IMR-90 (cell line): ENCODE results near the gene DNAH5. TPM values are rescaled to one million over a fixed set of nuclear protein-coding genes. Genes with fewer than 3 reads are reported as not detected.

ENCODE experiments used
- ATAC-seq: fragments of 200-7000 bp; cut with Tn5 transposase; 2 replicates; pipeline ENCODE4 v1.9.1; 2020; ENCODE audit warnings: low read depth, mild to moderate bottlenecking, moderate library complexity
- BruUV-seq: library from RNA; stranded (reverse); fragments of 400-500 nt; replicated peaks from 2 replicates; lab custom pipeline; 2021; lab: Mats Ljungman, UMichigan
- CTCF ChIA-PET: fragments of 300-600 bp; formaldehyde crosslinking; extraction: SDS; loops from one replicate; lab custom pipeline; 2021; ENCODE audit warnings: antibody characterized with exemption; lab: Yijun Ruan, JAX
- POLR2A ChIA-PET: fragments of 300-600 bp; sonication (Branson Sonifier 250); formaldehyde crosslinking; loops from one replicate; lab custom pipeline; 2022; ENCODE audit warnings: antibody characterized with exemption; ENCODE audit not compliant: unreplicated experiment; lab: Charles Lee
- DNase-seq: peaks from one replicate; pipeline ENCODE4 v3.0.0; 2013
- H2AFZ ChIP-seq: replicated peaks from 2 replicates; pipeline ENCODE3; 2013; ENCODE audit warnings: low read length, mild to moderate bottlenecking; ENCODE audit not compliant: poor library complexity
- H2AK5ac ChIP-seq: 2 replicates; pipeline ENCODE4 v1.6.1; 2013; ENCODE audit warnings: low read depth, low read length, inconsistent platforms
- H2AK9ac ChIP-seq: replicated peaks from 2 replicates; pipeline ENCODE3; 2013; ENCODE audit warnings: mild to moderate bottlenecking, low read depth, low read length, moderate library complexity; ENCODE audit not compliant: poor library complexity
- H2BK120ac ChIP-seq: 2 replicates; pipeline ENCODE4 v1.6.1; 2013; ENCODE audit warnings: low read depth, low read length, inconsistent platforms
- H2BK15ac ChIP-seq: 3 replicates; pipeline ENCODE4 v1.6.1; 2013; ENCODE audit warnings: low read depth, low read length, inconsistent platforms
- H2BK20ac ChIP-seq: 2 replicates; pipeline ENCODE4 v1.6.1; 2013; ENCODE audit warnings: low read depth, mild to moderate bottlenecking, inconsistent platforms, low read length, moderate library complexity
- H2BK5ac ChIP-seq: 2 replicates; pipeline ENCODE4 v1.6.1; 2013; ENCODE audit warnings: mild to moderate bottlenecking, low read depth, low read length, inconsistent platforms; ENCODE audit not compliant: poor library complexity, severe bottlenecking
- H3K14ac ChIP-seq: replicated peaks from 2 replicates; pipeline ENCODE4 v1.6.1; 2013; ENCODE audit warnings: low read depth, low read length, inconsistent platforms
- H3K18ac ChIP-seq: 2 replicates; pipeline ENCODE4 v1.6.1; 2013; ENCODE audit warnings: low read depth, low read length, control low read depth
- H3K23ac ChIP-seq: 2 replicates; pipeline ENCODE4 v1.6.1; 2013; ENCODE audit warnings: low read depth, low read length, inconsistent platforms
- H3K27ac ChIP-seq: 2 replicates; pipeline ENCODE4 v1.5.1; 2013; ENCODE audit warnings: mild to moderate bottlenecking, control low read depth, low read length; ENCODE audit not compliant: insufficient read depth
- H3K27me3 ChIP-seq: 2 replicates; pipeline ENCODE4 v1.6.1; 2013; ENCODE audit warnings: low read length; ENCODE audit not compliant: control insufficient read depth, insufficient read depth
- H3K36me3 ChIP-seq: 2 replicates; pipeline ENCODE4 v1.6.1; 2013; ENCODE audit warnings: low read length, mixed read lengths; ENCODE audit not compliant: control insufficient read depth, insufficient read depth
- H3K4ac ChIP-seq: 2 replicates; pipeline ENCODE4 v1.6.1; 2013; ENCODE audit warnings: low read depth, low read length, inconsistent platforms
- H3K4me1 ChIP-seq: 2 replicates; pipeline ENCODE4 v1.6.1; 2013; ENCODE audit warnings: low read length, mixed read lengths; ENCODE audit not compliant: control insufficient read depth, insufficient read depth
- H3K4me2 ChIP-seq: 2 replicates; pipeline ENCODE4 v1.6.1; 2013; ENCODE audit warnings: low read depth, mild to moderate bottlenecking, control low read depth, low read length, moderate library complexity
- H3K4me3 ChIP-seq: 2 replicates; pipeline ENCODE4 v1.5.1; 2013; ENCODE audit warnings: low read depth, mild to moderate bottlenecking, control low read depth, low read length, moderate library complexity; ENCODE audit not compliant: insufficient read depth
- H3K56ac ChIP-seq: 2 replicates; pipeline ENCODE4 v1.6.1; 2013; ENCODE audit warnings: low read length, inconsistent platforms; ENCODE audit not compliant: insufficient read depth; ENCODE audit errors: extremely low read depth
- H3K79me1 ChIP-seq, 2 experiments: 2 replicates each; pipeline ENCODE4 v1.6.1; 2013; ENCODE audit warnings: low read length in 2 of 2, inconsistent platforms in 1 of 2, low read depth in 1 of 2
- H3K9ac ChIP-seq: 2 replicates; pipeline ENCODE4 v1.6.1; 2013; ENCODE audit warnings: low read depth, low read length, control low read depth
- H3K9me1 ChIP-seq: 2 replicates; pipeline ENCODE4 v1.6.1; 2013; ENCODE audit warnings: low read length, inconsistent platforms; ENCODE audit not compliant: insufficient read depth
- H3K9me3 ChIP-seq: 2 replicates; pipeline ENCODE4 v1.6.1; 2013; ENCODE audit warnings: low read length; ENCODE audit not compliant: control insufficient read depth, insufficient read depth
- H4K20me1 ChIP-seq: 2 replicates; pipeline ENCODE4 v1.6.1; 2013; ENCODE audit warnings: low read length, inconsistent platforms; ENCODE audit not compliant: insufficient read depth
- H4K5ac ChIP-seq: 2 replicates; pipeline ENCODE4 v1.6.1; 2013; ENCODE audit warnings: mild to moderate bottlenecking, low read depth, low read length, control low read depth
- H4K8ac ChIP-seq, 2 experiments: 2 replicates each; pipeline ENCODE4 v1.6.1; 2013; ENCODE audit warnings: low read depth in 2 of 2, low read length in 2 of 2, control low read depth in 1 of 2, inconsistent platforms in 1 of 2
- H4K91ac ChIP-seq: 2 replicates; pipeline ENCODE4 v1.6.1; 2013; ENCODE audit warnings: low read depth, low read length, inconsistent platforms; ENCODE audit not compliant: insufficient read depth
- BHLHE40 ChIP-seq: fragments of 150-350 bp; IDR thresholded peaks from 2 replicates; pipeline ENCODE4 v1.6.1; 2016; ENCODE audit warnings: mild to moderate bottlenecking, low read depth, low read length
- CHD1 ChIP-seq: IDR thresholded peaks from 2 replicates; pipeline ENCODE4 v1.6.1; 2012; ENCODE audit warnings: low read depth, low read length, improper control_type of control experiment
- USF2 ChIP-seq: fragments of 150-350 bp; IDR thresholded peaks from 2 replicates; pipeline ENCODE4 v1.6.1; 2017; ENCODE audit warnings: mild to moderate bottlenecking, antibody characterized with exemption, low read length, low read depth
- WGBS, 2 experiments: methylation state at CpG; one replicate each; pipeline versions ENCODE4 v1.1.5 to v1.1.7; 2013; ENCODE audit warnings: missing lambda C conversion rate in 2 of 2; ENCODE audit not compliant: insufficient read length in 1 of 2; ENCODE audit errors: extremely low coverage in 2 of 2; 5-methylcytosine and 5-hydroxymethylcytosine counted together
- dilution Hi-C: fragments of 300-500 bp; cut with HindIII; formaldehyde crosslinking; loops from one replicate; pipeline ENCODE4 v1.14.3; 2018; ENCODE audit warnings: low sequenced_read_pairs; ENCODE audit not compliant: unreplicated experiment
- in situ Hi-C: fragments of 300-500 bp; cut with MboI; formaldehyde crosslinking; loops from 3 replicates; pipeline ENCODE4 v1.14.3; 2019; ENCODE audit warnings: low sequenced_read_pairs, inconsistent platforms, mixed read lengths
- intact Hi-C: fragments of 100-400 bp; cut with micrococcal nuclease; formaldehyde crosslinking; loops from 2 replicates; pipeline ENCODE4 v1.10.0; 2022
- polyA plus RNA-seq, 3 experiments: library from polyadenylated mRNA; depleted of rRNA; stranded (reverse); fragments of >200 nt; gene quantifications; 2 replicates each; pipeline ENCODE4 v1.2.3, GENCODE V29; 2012; ENCODE audit warnings: low replicate concordance in 1 of 3
- total RNA-seq: library from RNA; depleted of rRNA; stranded (reverse); fragments of >200 nt; gene quantifications from 2 replicates; pipeline ENCODE4 v1.2.3, GENCODE V29; 2012

The DNAH5 gene
- total and polyA plus RNA-seq, 2 of the 4 experiments (the other 2 are of a cell fraction) = 1.9 to 4.3 TPM

DNA sequence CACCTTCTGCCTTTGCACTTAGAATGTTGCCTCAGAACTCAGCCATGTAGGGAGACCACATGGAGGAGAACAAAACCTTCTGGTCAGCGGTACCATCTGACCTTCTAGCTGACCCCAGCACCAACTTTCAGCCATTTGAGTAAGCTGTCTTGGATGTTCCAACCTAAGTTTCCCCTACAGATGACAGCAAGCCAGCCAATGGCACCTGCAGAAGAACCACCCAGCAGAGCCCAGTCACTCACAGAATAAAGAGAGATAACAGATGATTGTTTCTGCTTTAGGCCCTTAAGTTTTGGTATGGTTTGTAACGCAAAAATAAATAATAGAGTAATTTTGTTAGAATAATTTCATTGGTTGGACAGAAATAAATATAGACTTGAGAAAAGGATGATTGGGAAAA lies 10.4 kb downstream of the DNAH5 start:
- H3K14ac ChIP-seq = no peak overlapping the region
- no peaks in the 10 kb centered on the region; the same call in 1 of the 2 replicates for H3K9me1 ChIP-seq
- no peak overlapping the region for H4K5ac ChIP-seq
- H3K4ac ChIP-seq = no peak overlapping the region
- H2BK20ac ChIP-seq = no peak overlapping the region
- H3K18ac ChIP-seq = no peak overlapping the region
- H2BK15ac ChIP-seq = no peak overlapping the region
- ChIA-PET CTCF (interaction anchor here (1.2 kb wide), 1 partner anchor 22 kb away, joined by 3 read pairs; no protein-coding TSS in a partner anchor), POLR2A (no interaction called here)
- dilution Hi-C loops (no loop called here), intact Hi-C loops (no loop called here), in situ Hi-C loops (no loop called here)
- no peaks in the 10 kb centered on the region for H3K27me3 ChIP-seq
- H3K36me3 ChIP-seq = peaks cover 15% of the 10 kb centered on the region
- H3K9ac ChIP-seq = no peak overlapping the region
- H3K9me3 ChIP-seq = peaks cover 4% of the 10 kb centered on the region
- no TSS peak for BruUV-seq
- no peak overlapping the region for H2AFZ ChIP-seq
- no peak overlapping the region for H3K27ac ChIP-seq
- no peak overlapping the region for H3K4me3 ChIP-seq
- no peaks in the 10 kb centered on the region for H4K20me1 ChIP-seq
- H2AK9ac ChIP-seq = no peak overlapping the region
- no peak overlapping the region for H3K4me2 ChIP-seq
- ATAC-seq (no peak), DNase-seq (no peak)
- H4K91ac ChIP-seq = no peak overlapping the region
- H3K79me1 ChIP-seq = 0 out of 4 replicates have a peak, but pooled peaks cover 0 to 4% of the 10 kb centered on the region in 2 experiments
- H3K4me1 ChIP-seq = no peaks in the 10 kb centered on the region
- H2AK5ac ChIP-seq = no peak overlapping the region
- no CpG with 5 or more reads among the region's 2 CpGs for WGBS, 2 experiments
- H3K23ac ChIP-seq = no peak overlapping the region
- H2BK5ac ChIP-seq = no peak overlapping the region
- TF ChIP-seq USF2 (no peak), CHD1 (no peak), BHLHE40 (no peak)
- H4K8ac ChIP-seq = no peak overlapping the region
- no peak overlapping the region for H2BK120ac ChIP-seq
- H3K56ac ChIP-seq = no peak overlapping the region
